Stimulated activated CD8-positive, alpha-beta memory T cell treated with anti-CD3 and anti-CD28 coated beads, Interleukin-4, amount 100 ng/mL, for 48 hours (primary cell): Measurements from ENCODE around the gene EXOSC9.

Experiments used
- DNase-seq: peaks from one replicate; pipeline ENCODE4 v3.0.0-alpha.2; 2020

The EXOSC9 gene

GRCh38 chr4:121789960-121790829 is 10.9 kb upstream of the EXOSC9 start:
- DNase-seq = no peak

- no peak for DNase-seq
Observed at GRCh38 chr4:121790976-121791375, 10.1 kb upstream of the EXOSC9 start.

GRCh38 chr4:121791481-121791880 is 9.6 kb upstream of the EXOSC9 start:
- no peak for DNase-seq

- no peak for DNase-seq
Observed at GRCh38 chr4:121792966-121793365, 8.2 kb upstream of the EXOSC9 start.

GRCh38 chr4:121794505-121795188 is 6.5 kb upstream of the EXOSC9 start:
- DNase-seq = no peak

GRCh38 chr4:121796283-121796682 is 4.8 kb upstream of the EXOSC9 start:
- DNase-seq = no peak

- DNase-seq = no peak
Observed at GRCh38 chr4:121799208-121799823, 1.8 kb upstream of the EXOSC9 start.

GRCh38 chr4:121799867-121800501 is 1.1 kb upstream of the EXOSC9 start:
- no peak for DNase-seq

GRCh38 chr4:121800638-121800960 is 524 bp upstream of the EXOSC9 start:
- no peak for DNase-seq

GRCh38 chr4:121801715-121802075 is 572 bp downstream of the EXOSC9 start:
- DNase-seq = no peak

- no peak for DNase-seq
Observed at GRCh38 chr4:121806411-121806810, 5.3 kb downstream of the EXOSC9 start.

GRCh38 chr4:121811122-121811521 is 10.0 kb downstream of the EXOSC9 start:
- no peak for DNase-seq

- DNase-seq = no peak
Observed at GRCh38 chr4:121814756-121815155, 13.6 kb downstream of the EXOSC9 start.

- no peak for DNase-seq
Observed at GRCh38 chr4:121817006-121817405, 15.9 kb downstream of the EXOSC9 start.

- no peak for DNase-seq
Observed at GRCh38 chr4:121817701-121818100, 16.6 kb downstream of the EXOSC9 start.

- no peak for DNase-seq
Observed at GRCh38 chr4:121818215-121818614, 17.1 kb downstream of the EXOSC9 start.

GRCh38 chr4:121819216-121819965 is 18.3 kb downstream of the EXOSC9 start:
- DNase-seq = no peak

- no peak for DNase-seq
Observed at GRCh38 chr4:121822047-121822446, 20.9 kb downstream of the EXOSC9 start.

- DNase-seq = peak; percentile 50
Observed at GRCh38 chr4:121822796-121823504, 21.8 kb downstream of the EXOSC9 start.

GRCh38 chr4:121823505-121824170 is 22.5 kb downstream of the EXOSC9 start, which contains the start of gene CCNA2:
CCNA2 (minus strand) TSS chr4:121823883; CDS start chr4:121823628, 255 bp downstream.
- DNase-seq = peak; percentile 98

- DNase-seq = no peak
Observed at GRCh38 chr4:121824171-121824527, 23.0 kb downstream of the EXOSC9 start.

- no peak for DNase-seq
Observed at GRCh38 chr4:121824950-121825349, 23.8 kb downstream of the EXOSC9 start.
